C1 segment of cervical spinal cord (tissue), 14 donors: ENCODE data around the gene SRP54.
A peak's percentile ranks its signal among the peaks of the same experiment; 100 is the strongest.
"Not testable (repeated sequence)": the region's sequence is repeated elsewhere in the genome, so short reads cannot be mapped to it uniquely, and the experiment has no call there.

Source experiments
- DNase-seq, 14 donors: peaks; one replicate each; lab custom pipeline; 2025; lab: John Stamatoyannopoulos, UW

SRP54 gene

DNA sequence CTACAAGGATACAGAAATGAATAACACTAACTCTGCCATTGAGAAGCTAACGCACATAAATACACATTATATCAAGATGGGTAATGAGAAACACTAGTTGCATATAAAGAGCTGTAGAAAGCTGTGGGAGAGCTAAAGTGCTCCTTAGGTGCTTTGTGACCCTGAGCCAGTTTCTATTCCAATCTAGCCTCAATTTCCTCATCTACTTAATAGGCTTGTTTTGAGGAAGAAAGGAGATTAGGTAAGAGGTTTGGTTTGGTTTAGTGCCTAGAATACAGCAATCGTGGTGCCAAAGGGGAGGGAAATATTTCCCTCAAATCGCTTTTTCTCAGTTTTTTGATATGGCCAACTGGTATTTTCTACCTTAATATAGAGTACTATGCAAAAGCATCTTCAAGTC lies 994 bp downstream of the SRP54 start:
- no peak for DNase-seq

DNA sequence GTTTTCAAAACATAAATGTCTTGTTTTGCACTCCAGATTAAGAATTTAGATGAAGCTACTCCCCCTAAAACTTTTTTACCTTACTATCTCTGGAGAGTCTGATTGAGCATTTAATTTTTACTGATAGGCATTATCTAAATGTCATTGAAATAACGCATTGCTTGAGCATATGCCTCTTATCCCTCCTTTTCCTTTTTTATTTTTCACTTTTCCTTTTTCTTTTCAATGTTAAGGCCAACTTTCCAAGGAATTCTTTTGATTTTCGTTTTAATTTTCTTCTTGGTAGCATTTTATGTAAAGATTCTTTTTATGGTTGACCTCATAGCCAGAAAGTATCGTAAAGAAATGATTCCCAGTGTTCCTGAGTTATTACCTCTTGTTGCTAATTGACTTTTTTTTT lies 2.9 kb downstream of the SRP54 start:
- no peak for DNase-seq

DNA sequence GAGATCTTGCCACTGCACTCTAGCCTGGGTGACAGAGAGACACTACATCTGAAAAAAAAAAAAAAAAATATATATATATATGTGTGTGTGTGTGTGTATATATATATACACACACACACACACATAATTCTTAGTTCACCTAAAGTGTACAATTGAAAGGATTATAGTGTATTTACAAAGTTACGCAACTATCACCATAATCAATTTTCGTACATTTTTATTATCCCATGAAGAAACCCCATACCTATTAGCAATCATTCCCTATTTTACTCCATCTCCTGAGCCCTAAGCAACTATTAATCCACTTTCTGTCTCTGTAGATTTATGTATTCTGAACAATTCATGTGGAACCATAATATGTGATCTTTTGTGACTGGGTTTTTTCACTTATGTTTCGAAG lies 4.4 kb downstream of the SRP54 start:
- DNase-seq, result no peak

DNA sequence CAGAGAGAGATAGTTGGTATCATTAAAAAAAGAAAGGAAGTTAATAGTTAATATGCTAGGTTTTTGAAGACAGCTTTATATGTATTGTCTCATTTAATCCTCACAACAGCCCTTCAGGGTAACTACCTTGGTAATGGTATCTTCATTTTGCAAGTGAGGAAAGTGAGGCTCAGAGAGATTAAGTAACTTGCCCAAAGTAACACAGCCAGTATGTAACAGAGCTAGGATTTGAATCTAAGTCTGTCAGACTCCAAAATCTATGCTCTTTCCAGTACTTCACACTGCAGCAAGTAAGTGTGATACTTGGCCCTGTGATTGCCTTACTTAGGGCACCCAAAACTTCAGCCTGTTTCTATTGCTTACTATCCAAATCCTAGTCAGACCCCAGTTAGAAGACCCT lies 7.0 kb downstream of the SRP54 start:
- no peak for DNase-seq

DNA sequence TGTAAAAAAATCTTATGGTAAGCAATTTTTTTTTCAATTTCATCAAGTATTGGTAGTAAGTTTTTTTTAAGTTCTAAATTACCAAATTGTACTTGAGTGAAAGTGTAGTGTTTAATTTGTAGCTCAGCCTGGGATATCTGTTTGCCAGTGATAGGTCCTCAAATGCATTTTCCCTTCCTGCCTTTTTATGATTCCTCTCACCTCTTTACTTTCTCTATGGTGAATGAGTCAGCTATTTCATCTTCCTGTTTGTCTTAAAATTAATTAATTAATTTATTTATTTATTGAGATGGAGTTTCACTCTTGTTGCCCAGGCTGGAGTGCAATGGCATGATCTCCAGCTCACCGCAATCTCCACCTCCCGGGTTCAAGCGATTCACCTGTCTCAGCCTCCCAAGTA lies 10.6 kb downstream of the SRP54 start:
- DNase-seq, result no peak

DNA sequence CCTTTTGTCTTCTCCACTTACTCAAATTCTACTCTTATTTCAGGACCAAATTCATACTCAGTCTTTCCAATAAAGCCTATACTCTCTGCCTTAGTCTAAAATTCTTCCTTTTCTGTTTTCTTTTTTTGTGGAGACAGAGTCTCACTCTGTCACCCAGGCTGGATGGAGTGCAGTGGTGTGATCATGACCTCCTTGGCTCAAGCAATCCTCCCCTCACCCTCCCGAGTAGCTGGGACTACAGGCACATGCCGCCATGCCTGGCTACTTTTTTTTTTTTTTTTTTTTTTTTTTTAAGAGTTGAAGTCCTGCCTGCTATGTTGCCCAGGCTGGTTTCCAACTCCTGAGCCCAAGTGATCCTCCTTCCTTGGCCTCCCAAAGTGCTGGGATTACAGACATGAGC lies 11.9 kb downstream of the SRP54 start:
- DNase-seq, result no peak

DNA sequence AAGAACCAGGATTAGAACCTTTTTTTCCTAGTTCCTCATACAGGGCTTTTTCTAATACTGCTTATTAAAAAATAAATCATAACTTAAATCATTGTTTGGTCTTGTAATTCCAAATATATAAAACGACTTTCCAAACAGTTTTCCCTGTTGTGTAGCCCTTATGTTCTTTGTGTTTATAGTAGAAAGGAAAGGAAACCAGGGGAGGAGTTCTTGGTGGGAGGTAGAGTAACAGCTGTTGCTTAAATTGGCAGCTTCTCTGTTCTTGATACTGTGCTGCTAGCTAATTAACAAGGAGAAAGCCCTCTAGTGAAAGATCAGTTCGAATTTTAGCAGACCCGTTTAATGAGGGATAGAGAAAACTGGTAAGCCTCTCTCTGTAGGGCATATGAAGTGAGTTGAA lies 15.0 kb downstream of the SRP54 start:
- peak in 1 of 14 donors; percentile 1 for DNase-seq

DNA sequence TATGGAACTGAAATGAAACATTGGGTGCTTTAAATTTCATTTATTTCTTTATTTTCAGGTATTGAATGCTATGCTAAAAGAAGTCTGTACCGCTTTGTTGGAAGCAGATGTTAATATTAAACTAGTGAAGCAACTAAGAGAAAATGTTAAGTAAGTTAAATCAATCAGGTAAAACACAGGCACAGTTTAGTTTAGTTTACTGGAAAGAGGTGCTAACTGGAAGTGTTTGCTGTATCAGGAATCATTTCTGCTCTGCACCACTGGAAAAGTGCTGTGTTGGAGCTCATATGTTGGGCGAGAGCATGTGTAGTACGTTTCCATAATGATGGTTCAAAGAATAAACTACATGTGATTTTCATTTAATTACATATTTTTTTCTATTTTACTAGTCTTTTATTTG lies 16.7 kb downstream of the SRP54 start:
- no peak for DNase-seq

DNA sequence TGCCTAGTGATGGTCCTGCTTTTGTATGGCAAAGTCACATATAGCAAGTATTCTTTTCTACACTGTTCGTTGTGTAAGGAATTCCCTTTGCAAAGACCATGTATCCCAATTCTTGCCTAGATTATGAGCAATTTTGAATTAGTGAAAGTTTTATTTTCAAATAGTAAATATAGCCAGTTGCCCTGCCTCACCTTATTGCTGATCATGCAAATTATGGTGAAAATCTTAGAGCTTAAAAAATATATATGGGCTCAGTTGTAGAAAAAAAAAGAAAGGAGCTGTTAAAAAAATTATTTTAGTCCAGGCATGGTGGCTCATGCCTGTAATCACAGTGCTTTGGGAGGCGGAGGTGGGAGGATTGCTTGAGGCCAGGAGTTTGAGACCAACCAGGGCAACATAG lies 18.8 kb downstream of the SRP54 start:
- no peak for DNase-seq

DNA sequence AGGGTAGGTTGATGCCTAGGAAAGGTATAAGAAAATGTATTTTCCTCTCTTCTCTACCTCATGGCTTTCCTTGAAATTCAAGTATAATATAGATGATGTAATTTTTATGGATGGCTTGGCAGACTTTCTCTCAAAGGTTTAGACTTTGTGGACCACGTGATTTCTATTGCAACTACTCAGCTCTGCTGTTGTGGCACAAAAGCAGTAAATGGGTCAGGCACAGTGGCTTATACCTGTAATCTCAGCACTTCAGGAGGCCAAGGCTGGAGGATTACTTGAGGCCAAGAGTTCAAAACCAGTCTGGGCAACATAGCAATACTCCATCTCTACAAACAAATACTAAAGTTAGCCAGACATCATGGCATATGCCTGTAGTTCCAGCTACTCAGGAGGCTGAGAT lies 22.0 kb downstream of the SRP54 start:
- no peak for DNase-seq

DNA sequence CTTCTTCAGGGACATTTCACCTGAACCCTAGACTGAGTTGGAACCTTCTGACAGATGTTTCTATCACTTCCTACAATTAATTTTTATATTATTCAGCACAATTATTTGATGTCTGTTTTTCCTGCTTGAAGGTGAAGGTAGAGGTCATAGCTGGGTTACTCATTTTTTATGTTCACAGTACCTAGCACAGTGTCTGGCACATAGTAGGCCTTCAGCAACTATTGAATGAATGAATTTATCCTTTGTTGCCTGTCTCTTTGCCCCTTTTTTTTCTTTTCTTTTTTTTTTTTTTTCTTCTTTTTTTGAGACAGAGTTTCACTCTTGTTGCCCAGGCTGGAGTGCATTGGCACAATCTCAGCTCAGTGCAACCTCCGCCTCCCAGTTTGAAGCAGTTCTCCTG lies 33.8 kb downstream of the SRP54 start:
- no peak for DNase-seq

DNA sequence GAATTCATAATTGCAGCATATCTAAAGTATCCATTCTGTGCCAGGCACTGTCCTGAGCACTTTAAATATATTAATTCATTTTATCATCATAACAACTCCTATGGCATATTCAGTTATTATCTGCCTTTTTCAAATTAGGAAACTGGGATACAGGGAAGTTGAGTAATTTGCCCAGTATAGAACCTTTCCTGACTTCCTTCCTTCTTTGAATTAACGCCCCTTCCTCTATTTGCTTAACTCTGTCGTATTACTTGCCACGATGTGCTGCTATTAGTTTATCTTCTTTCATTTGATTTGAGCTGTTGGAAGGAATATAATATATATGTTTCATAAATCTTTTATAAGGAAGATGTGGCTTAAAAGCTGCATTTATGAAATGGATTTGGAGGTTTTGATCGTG lies 37.9 kb downstream of the SRP54 start:
- no peak for DNase-seq

DNA sequence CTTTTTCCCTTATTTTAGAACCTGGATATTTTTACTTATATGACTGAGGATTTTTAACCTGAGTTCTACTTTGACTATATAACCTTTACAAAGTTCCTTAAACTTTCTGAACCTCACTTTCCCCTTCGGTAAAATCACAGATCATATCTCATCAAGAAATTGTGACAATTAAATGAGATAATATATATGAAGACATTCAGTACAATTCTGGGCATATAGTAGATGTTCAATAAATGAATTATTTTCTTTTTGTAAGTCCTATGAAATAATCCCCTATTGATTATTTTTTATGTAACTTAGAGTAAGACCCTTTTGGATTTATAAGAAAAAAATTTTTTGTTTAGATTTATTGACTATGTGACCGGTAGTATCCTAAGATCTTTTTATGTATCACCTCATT lies 45.6 kb downstream of the SRP54 start:
- DNase-seq, result no peak

DNA sequence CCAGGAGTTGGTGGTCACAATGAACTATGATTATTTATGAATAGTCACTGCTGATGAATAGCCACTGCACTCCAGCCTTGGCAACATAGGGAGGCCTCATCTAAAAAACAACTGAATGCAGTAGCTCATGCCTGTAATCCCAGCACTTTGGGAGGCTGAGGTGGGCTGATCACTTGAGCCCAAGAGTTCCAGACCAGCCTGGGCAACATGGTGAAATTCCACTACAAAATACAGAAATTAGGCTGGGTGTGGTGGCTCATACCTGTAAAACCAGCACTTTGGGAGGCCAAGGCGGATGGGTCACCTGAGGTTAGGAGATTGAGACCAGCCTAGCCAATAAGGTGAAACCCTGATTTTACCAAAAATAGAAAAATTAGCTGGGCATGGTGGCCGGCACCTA lies 49.8 kb downstream of the SRP54 start:
- DNase-seq, result no peak

DNA sequence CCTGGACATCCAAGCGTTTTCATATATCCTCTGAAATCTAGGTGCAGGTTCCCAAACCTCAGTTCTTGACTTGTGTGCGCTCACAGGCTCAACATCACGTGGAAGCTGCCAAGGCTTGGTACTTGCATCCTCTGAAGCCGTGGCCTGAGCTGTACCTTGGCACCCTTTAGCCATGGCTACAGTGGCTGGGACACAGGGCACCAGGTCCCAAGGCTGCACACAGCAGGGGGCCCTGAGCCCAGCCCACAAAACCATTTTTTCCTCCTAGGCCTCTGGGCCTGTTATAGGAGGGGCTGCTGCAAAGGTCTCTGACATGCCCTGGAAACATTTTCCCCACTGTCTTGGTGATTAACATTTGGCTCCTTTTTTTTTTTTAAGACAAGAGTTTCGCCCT lies 51.6 kb downstream of the SRP54 start:
- no peak for DNase-seq

DNA sequence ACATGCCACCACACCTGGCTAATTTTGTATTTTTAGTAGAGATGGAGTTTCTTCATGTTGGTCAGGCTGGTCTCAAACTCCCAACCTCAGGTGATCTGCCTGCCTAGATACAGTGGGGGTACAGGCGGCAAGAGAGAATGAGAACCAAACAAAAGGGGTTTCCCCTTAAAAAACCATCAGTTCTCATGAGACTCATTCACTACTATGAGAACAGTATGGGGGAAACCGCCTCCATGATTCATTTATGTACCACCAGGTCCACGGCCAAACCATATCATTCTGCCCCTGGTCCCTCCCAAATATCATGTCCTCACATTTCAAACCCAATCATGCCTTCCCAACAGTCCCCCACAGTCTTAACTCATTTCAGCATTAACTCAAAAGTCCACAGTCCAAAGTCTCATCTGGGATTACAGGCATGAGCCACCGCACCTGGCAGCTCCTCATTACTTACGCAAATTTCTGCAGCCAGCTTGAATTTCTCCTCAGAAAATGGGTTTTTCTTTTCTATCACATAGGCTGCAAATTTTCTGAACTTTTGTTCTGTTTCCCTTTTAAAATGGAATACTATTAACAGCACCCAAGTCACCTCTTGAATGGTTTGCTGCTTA lies 52.3 kb downstream of the SRP54 start:
- not testable (repeated sequence) for DNase-seq

DNA sequence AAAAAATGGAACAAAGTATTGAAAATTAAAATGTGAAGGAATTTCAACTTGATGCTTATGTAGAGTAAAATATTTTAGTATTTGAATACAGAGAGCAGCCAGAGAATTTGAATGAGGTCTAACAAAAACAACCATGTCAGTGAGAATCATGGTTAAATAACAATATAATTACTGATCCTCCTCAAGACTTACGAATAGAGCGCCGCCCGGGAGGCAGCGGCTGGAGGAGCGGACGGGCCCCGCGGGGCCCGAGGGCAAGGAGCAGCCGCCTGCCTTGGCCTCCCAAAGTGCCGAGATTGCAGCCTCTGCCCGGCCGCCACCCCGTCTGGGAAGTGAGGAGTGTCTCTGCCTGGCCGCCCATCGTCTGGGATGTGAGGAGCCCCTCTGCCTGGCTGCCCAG lies 55.5 kb downstream of the SRP54 start:
- not testable (repeated sequence) for DNase-seq

DNA sequence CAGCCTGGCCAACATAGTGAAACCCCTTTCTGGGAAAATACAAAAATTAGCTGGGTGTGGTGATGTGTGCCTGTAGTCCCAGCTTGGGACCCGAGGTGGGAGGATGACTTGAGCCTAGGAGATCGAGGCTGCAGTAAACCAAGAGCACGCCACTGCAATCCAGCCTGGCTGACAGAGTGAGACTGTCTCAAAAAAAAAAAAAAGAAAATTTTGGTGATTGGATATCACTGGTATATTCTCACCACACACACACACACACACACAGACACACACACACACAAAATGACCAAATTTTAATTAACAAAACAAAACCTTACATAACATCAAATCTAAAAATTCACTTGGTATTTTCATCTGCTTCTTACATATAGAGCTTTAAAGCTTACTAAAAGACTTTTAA lies 59.8 kb downstream of the SRP54 start:
- no peak for DNase-seq

DNA sequence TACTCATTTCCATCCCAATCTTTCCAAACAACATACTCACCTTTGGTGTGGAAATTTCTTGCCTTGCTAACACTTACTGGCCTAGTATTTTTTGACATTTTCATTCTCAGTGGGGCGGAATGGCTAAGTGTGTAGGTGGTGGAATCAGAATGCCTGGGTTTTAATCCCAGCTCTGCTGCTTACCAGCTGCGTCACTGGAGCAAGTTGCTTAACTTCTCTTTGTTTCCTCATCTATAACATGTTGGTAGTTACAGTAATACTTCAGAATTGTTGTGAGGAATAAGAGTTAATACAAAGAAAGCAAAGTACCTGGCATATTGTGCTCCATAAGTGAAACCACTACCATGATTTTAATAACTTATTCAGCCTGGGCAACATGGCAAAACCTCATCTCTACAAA lies 60.3 kb downstream of the SRP54 start:
- DNase-seq, result no peak

DNA sequence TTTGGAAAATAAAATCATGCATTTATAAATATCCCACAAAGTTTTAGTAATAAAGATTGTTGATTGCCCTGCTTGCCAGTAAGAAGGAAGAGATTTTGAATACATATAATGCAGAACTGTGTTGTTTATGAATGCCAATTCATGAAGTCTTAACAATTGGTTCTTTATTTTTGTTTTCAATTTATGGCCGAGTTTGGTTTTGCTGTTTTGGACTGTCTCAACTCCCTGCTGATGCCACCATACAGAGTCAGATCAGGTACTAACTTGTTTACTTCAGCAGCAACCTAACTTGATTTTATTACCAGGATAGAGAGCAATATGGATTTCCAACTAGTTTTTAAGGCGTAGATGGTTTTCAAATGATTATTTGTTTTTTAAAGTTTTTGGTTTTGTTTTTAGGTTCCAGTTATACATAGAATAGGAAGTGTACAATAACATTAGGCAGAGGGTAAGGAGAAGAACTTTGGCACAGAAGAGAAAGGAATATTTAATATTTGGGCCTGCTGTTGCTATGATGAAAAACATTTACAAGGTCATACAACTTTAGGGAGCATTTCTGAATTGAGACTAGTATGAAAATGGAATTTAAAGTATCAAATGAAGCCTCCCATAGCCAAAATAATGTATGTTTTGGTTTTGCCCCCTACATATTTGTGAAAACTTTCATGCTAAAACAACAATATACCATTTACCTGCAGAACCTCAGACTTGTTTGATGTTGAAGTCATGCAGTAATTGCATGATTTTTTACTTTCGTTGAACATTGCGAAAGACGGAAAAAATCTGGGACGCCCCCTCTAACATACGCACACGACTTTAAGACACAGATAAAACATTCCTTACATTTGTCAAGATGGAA lies 62.4 kb downstream of the SRP54 start:
- no peak for DNase-seq

DNA sequence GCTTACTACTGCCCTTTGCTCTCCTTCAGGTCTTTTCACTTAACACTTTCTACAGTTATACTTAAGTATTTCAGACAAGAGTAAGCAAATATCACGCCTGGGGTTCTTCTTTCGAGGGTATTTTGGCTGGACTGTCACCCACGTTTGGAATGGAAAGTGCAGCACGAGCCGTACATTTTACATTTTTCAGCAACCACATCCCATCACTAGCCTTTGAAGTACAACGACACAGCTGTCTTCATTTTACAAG lies 62.9 kb downstream of the SRP54 start:
- no peak for DNase-seq

DNA sequence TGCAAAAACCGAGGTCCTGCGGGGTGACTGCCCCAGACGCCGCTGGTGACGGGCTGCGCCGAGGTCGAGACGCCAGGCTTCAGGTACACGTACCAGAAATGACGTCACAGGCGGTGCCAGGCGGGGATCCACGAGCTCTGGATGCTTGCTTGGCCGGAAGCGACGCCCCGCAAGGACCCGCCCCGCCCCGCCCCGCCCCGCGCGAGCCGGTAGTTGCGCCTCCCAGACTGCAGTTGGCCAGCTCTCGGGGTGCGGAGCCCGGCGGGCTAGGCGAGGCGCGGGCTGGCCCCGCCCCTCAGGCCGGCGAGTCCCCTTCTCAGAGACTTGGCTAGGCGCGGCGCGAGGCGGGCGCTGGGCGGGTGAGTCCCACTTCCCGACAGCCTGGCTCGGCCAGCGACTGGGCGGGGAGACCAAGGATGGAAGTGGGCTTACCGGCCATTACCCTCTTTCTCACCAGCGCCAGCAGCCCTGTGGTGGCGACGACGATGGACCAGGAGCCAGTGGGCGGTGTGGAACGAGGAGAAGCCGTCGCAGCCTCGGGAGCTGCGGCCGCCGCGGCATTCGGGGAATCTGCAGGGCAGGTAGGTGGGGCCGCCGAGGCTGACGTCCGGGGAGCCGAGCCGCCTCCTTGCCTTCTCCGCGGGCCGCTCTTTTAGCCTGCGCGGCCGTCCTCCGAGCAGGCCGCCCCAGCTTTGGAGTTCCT lies 63.4 kb downstream of the SRP54 start, which contains the start of gene FAM177A1:
TSS of gene FAM177A1 (plus strand) at position 225 of the 703 bp plus-strand sequence. CDS start at position 417, 192 bp downstream.
- peak; percentile 80 to 99 (median 96) for DNase-seq
